ENCODE results near the gene ARAP1.

GRCh38 chr11:72732329-72732728 lies 19.9 kb downstream of the ARAP1 start:
- TF ChIP-seq CTCF (IDR thresholded peaks at IDR 0.05; ENCODE audit: insufficient read depth, low read length) (no peak), POLR2AphosphoS5 (IDR thresholded peaks at IDR 0.05; ENCODE audit: low read depth) (no peak), REST (IDR thresholded peaks at IDR 0.05; ENCODE audit: insufficient replicate concordance, low read depth) (no peak), GABPA (IDR thresholded peaks at IDR 0.05; ENCODE audit: low read depth) (no peak), SPI1 (IDR thresholded peaks at IDR 0.05; ENCODE audit: borderline replicate concordance, low read depth) (no peak)
